ENCODE measurements around the gene PLB1.

DNA sequence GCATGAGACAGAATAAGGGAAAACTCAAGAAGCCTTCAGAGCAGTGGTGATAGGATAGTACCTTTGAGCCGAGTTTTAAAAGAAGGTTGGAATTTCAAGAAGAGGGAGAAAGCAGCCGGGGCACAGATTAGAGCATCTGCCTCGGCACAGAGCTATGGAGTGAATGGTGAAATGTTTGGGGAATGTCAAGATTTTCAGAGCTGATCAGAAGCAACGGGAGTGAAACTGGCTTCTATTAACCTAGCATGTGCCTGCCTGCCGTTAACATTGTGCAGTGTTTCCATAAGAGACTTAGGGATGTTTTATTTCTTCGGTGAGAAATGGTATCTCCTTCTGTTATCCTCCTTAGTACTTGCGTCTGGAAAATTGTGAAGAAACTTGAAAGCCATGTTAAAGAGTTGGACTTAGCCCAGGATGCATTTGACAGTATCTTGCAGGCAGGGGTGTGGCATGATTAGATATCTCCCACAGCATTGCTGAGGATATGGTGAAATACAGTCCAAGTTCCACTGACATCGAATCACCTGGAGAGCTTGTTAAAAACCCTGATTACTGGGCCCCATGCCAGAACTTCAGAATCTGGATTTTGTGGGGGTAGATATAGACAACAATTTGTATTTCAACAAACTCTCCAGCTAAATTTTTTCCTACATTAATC is 158.9 kb downstream of the PLB1 start:
- TF ChIP-seq, protein P1, sequence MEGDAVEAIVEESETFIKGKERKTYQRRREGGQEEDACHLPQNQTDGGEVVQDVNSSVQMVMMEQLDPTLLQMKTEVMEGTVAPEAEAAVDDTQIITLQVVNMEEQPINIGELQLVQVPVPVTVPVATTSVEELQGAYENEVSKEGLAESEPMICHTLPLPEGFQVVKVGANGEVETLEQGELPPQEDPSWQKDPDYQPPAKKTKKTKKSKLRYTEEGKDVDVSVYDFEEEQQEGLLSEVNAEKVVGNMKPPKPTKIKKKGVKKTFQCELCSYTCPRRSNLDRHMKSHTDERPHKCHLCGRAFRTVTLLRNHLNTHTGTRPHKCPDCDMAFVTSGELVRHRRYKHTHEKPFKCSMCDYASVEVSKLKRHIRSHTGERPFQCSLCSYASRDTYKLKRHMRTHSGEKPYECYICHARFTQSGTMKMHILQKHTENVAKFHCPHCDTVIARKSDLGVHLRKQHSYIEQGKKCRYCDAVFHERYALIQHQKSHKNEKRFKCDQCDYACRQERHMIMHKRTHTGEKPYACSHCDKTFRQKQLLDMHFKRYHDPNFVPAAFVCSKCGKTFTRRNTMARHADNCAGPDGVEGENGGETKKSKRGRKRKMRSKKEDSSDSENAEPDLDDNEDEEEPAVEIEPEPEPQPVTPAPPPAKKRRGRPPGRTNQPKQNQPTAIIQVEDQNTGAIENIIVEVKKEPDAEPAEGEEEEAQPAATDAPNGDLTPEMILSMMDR (IDR thresholded peaks at IDR 0.05; ENCODE audit: poor library complexity, severe bottlenecking): no peak
- TF ChIP-seq RAD21 (conservative IDR thresholded peaks at IDR 0.05) (no peak), SMC3 (conservative IDR thresholded peaks at IDR 0.05; ENCODE audit: poor library complexity) (no peak)

All from neural cell (in vitro differentiated cells).